Smooth muscle cell (in vitro differentiated cells): ENCODE results near the gene AFAP1. TPM values are rescaled to one million over a fixed set of nuclear protein-coding genes. Genes with fewer than 3 reads are reported as not detected.
A peak's percentile ranks its signal among the peaks of the same experiment; 100 is the strongest.

ENCODE experiments used
- DNase-seq: peaks from one replicate; lab custom pipeline; 2025; ENCODE audit not compliant: unreplicated experiment; lab: John Stamatoyannopoulos, UW
- H2AFZ ChIP-seq: fragments of 200-600 bp; sonication (generic); 2 replicates; pipeline ENCODE4 v1.6.0; 2016; ENCODE audit warnings: antibody characterized with exemption, low read depth, mild to moderate bottlenecking
- H3F3A ChIP-seq: fragments of 200-600 bp; sonication (generic); 2 replicates; pipeline ENCODE4 v1.6.0; 2017; ENCODE audit warnings: antibody characterized with exemption, low read depth
- H3K27ac ChIP-seq: fragments of 200-600 bp; sonication (generic); 2 replicates; pipeline ENCODE4 v1.5.1; 2016; ENCODE audit warnings: low read depth, mild to moderate bottlenecking
- H3K27me3 ChIP-seq: fragments of 200-600 bp; sonication (generic); 2 replicates; pipeline ENCODE4 v1.6.1; 2016; ENCODE audit warnings: low read depth, mild to moderate bottlenecking
- H3K36me3 ChIP-seq: fragments of 200-600 bp; sonication (generic); 2 replicates; pipeline ENCODE4 v1.5.1; 2016; ENCODE audit warnings: low read depth
- H3K4me1 ChIP-seq: fragments of 200-600 bp; sonication (generic); 2 replicates; pipeline ENCODE4 v1.5.1; 2016; ENCODE audit warnings: low read depth
- H3K4me2 ChIP-seq: fragments of 200-600 bp; sonication (generic); 2 replicates; pipeline ENCODE4 v1.6.0; 2016; ENCODE audit warnings: mild to moderate bottlenecking
- H3K4me3 ChIP-seq: fragments of 200-600 bp; sonication (generic); 2 replicates; pipeline ENCODE4 v1.5.1; 2016; ENCODE audit warnings: mild to moderate bottlenecking
- H3K79me2 ChIP-seq: fragments of 200-600 bp; sonication (generic); 2 replicates; pipeline ENCODE4 v1.6.0; 2016; ENCODE audit warnings: low read depth, mild to moderate bottlenecking
- H3K9ac ChIP-seq: fragments of 200-600 bp; sonication (generic); 2 replicates; pipeline ENCODE4 v1.6.0; 2016; ENCODE audit warnings: low read depth
- H3K9me3 ChIP-seq: fragments of 200-600 bp; sonication (generic); replicated peaks from 2 replicates; pipeline ENCODE4 v1.5.1; 2016; ENCODE audit warnings: low read depth
- H4K20me1 ChIP-seq: fragments of 200-600 bp; sonication (generic); 2 replicates; pipeline ENCODE4 v1.6.0; 2016; ENCODE audit warnings: low read depth
- WGBS: methylation state at CpG from one replicate; pipeline ENCODE4 v1.1.7; 2016; ENCODE audit warnings: low lambda C conversion rate; 5-methylcytosine and 5-hydroxymethylcytosine counted together
- polyA plus RNA-seq: library from polyadenylated mRNA; unstranded; fragments of >200 nt; fragmentation: Nextera tagmentation; extraction: Ambion mirVana; gene quantifications from 2 replicates; pipeline ENCODE4 v1.2.1, GENCODE V29; 2016
- total RNA-seq: library from RNA; depleted of rRNA; stranded (reverse); fragments of >200 nt; gene quantifications from 2 replicates; pipeline ENCODE4 v1.2.3, GENCODE V29; 2014
- TF ChIP-seq, protein P1 (sequence below): fragments of 200-600 bp; sonication (generic); IDR thresholded peaks from 2 replicates; pipeline ENCODE4 v1.5.1; 2017; ENCODE audit warnings: borderline replicate concordance, mild to moderate bottlenecking, antibody characterized with exemption; ENCODE audit not compliant: insufficient read depth, poor library complexity, severe bottlenecking

The AFAP1 gene
- total and polyA plus RNA-seq, 2 experiments from 2014 or later = 12.6 to 24.8 TPM

DNA sequence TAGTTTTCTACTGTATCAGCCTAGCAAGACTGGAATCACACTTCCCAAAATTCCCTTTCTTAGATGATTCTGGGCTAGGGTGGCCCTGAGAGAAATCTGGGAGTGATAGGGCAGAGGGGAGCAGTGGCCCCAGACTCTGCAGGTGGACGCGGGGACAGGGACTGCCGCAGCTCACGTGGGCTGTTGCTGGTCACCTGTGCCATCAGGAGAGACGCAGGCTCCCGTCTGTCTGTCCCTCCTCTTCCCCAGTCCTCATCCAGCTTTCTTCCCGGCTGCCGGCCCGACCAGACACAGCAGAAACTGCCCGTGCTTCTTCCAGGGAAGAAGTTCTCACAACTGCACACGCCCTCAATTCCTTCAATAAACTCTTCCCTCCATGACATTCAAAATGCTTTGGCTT is 86.4 kb downstream of the AFAP1 start:
- Histone ChIP-seq H3K36me3 (no peaks in the 10 kb centered on the region), H3K4me3 (no peak overlapping the region), H3K79me2 (peaks cover 11% of the 10 kb centered on the region), H3F3A (peaks cover 5% of the 10 kb centered on the region), H3K4me1 (peaks cover 4% of the 10 kb centered on the region), H2AFZ (no peak overlapping the region), H4K20me1 (no peaks in the 10 kb centered on the region), H3K27ac (no peak overlapping the region), H3K4me2 (no peak overlapping the region), H3K9me3 (no peaks in the 10 kb centered on the region), H3K27me3 (no peaks in the 10 kb centered on the region), H3K9ac (no peak overlapping the region)
- WGBS = 97% methylated on average over 11 of the region's 11 CpGs
- TF ChIP-seq, protein P1, sequence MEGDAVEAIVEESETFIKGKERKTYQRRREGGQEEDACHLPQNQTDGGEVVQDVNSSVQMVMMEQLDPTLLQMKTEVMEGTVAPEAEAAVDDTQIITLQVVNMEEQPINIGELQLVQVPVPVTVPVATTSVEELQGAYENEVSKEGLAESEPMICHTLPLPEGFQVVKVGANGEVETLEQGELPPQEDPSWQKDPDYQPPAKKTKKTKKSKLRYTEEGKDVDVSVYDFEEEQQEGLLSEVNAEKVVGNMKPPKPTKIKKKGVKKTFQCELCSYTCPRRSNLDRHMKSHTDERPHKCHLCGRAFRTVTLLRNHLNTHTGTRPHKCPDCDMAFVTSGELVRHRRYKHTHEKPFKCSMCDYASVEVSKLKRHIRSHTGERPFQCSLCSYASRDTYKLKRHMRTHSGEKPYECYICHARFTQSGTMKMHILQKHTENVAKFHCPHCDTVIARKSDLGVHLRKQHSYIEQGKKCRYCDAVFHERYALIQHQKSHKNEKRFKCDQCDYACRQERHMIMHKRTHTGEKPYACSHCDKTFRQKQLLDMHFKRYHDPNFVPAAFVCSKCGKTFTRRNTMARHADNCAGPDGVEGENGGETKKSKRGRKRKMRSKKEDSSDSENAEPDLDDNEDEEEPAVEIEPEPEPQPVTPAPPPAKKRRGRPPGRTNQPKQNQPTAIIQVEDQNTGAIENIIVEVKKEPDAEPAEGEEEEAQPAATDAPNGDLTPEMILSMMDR = no peak
- no peak for DNase-seq

DNA sequence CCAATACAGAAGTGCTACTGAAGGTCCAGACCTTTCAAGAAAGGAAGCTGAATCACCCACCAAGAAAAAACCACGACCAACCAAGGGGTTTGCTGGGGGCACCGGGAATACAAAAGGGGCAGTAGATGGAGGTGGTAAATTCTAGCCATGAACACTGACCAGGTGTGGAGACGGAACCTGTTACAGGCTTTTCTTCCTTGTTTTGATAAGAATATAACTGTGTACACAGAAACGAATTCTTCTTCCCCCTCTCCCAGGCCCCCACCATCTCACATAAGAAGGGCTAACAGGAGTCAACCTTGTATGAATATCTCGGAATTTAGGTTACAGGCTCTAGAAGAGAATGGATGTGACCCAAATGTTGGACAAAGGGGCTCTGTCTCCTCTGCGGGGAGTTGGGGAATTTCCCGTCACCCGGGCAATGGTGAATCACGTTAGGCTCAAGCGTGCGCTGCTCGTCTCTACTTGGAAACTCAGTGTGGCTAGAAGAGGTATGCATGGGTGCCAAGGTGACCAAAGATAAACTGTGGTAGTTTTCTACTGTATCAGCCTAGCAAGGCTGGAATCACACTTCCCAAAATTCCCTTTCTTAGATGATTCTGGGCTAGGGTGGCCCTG is 87.0 kb downstream of the AFAP1 start:
- Histone ChIP-seq H3K36me3 (no peaks in the 10 kb centered on the region), H3K9me3 (no peaks in the 10 kb centered on the region), H3K27me3 (no peaks in the 10 kb centered on the region), H3K27ac (peak overlapping the region; percentile 22), H3K4me3 (no peak overlapping the region), H2AFZ (no peak overlapping the region), H4K20me1 (no peaks in the 10 kb centered on the region), H3K4me2 (no peak overlapping the region), H3F3A (peaks cover 5% of the 10 kb centered on the region), H3K4me1 (peaks cover 4% of the 10 kb centered on the region), H3K9ac (peak overlapping the region; percentile 6), H3K79me2 (peaks cover 11% of the 10 kb centered on the region)
- TF ChIP-seq, protein P1 = no peak
- DNase-seq = no peak
- 84% methylated on average over 12 of the region's 12 CpGs for WGBS

DNA sequence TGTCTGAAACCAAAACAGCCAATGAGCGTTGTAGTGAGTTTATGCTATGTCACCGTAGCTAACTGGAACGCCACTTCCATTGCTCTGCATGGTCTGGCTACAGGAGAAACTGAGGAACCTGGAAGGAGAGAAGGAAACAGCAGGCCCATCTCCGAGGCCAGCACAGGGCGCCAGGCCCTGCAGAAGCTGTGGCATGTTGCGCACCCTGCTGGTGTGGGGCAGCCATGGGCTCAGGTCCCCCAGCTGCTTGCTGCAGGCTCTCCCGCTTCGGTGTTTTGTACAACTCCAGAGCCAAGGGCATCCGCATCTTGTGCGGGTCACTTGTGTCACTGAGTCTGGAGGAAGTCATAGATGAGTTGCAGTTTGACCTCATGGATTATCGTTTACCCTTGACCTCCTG is 89.2 kb downstream of the AFAP1 start:
- H3K27me3 ChIP-seq = no peaks in the 10 kb centered on the region
- H3K36me3 ChIP-seq = no peaks in the 10 kb centered on the region
- no peak overlapping the region for H3K27ac ChIP-seq
- H2AFZ ChIP-seq = no peak overlapping the region
- no peaks in the 10 kb centered on the region for H3F3A ChIP-seq
- no peaks in the 10 kb centered on the region for H3K4me1 ChIP-seq
- TF ChIP-seq, protein P1 = no peak
- peaks cover 14% of the 10 kb centered on the region for H3K79me2 ChIP-seq
- H3K9me3 ChIP-seq = no peaks in the 10 kb centered on the region
- DNase-seq = no peak
- H3K4me2 ChIP-seq = no peak overlapping the region
- WGBS = 92% methylated on average over 11 of the region's 11 CpGs
- no peak overlapping the region for H3K9ac ChIP-seq
- H4K20me1 ChIP-seq = no peaks in the 10 kb centered on the region
- no peak overlapping the region for H3K4me3 ChIP-seq

DNA sequence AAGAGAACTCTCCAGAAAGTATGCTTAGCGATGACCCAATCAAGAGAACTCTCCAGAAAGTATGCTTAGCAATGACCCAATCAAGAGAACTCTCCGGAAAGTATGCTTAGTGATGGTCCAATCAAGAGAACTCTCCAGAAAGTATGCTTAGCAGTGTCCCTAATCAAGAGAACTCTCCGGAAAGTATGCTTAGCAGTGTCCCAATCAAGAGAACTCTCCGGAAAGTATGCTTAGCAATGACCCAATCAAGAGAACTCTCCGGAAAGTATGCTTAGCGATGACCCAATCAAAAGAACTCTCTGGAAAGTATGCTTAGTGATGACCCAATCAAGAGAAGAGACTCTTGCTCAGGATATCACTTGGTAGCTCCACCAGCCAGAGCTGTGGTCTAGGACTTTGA is 92.5 kb downstream of the AFAP1 start:
- Histone ChIP-seq H3K36me3 (no peaks in the 10 kb centered on the region), H3K79me2 (peaks cover 18% of the 10 kb centered on the region)
- TF ChIP-seq, protein P1 = no peak

More for the DNA sequence above, 92.5 kb downstream of the AFAP1 start:
- H3K9me3 ChIP-seq = no peaks in the 10 kb centered on the region
- H4K20me1 ChIP-seq = no peaks in the 10 kb centered on the region
- WGBS = over 99% methylated on average over 6 of the region's 6 CpGs
- peaks cover 8% of the 10 kb centered on the region for H3K4me1 ChIP-seq
- H3K9ac ChIP-seq = no peak overlapping the region
- H3F3A ChIP-seq = peaks cover 14% of the 10 kb centered on the region
- no peak overlapping the region for H3K4me2 ChIP-seq
- no peak overlapping the region for H2AFZ ChIP-seq
- H3K4me3 ChIP-seq = no peak overlapping the region
- no peak for DNase-seq
- no peak overlapping the region for H3K27ac ChIP-seq
- H3K27me3 ChIP-seq = no peaks in the 10 kb centered on the region
